A673 (cell line): Measurements from ENCODE around the gene NCKAP1.

Experiments
- EZH2 ChIP-seq: fragments of 200-600 bp; sonication (generic); IDR thresholded peaks from 2 replicates; pipeline ENCODE4 v1.6.1; 2017; ENCODE audit warnings: borderline replicate concordance, low read depth, mild to moderate bottlenecking, mixed read lengths, antibody characterized with exemption, low read length; ENCODE audit not compliant: poor library complexity, severe bottlenecking
- TF ChIP-seq, protein P1 (sequence below): fragments of 300-800, 200-600 bp; sonication (generic); conservative IDR thresholded peaks from 2 replicates; pipeline ENCODE4 v1.5.1; 2017; ENCODE audit warnings: low read depth, mild to moderate bottlenecking, antibody characterized with exemption, low read length, moderate library complexity, mixed read lengths

DNA sequence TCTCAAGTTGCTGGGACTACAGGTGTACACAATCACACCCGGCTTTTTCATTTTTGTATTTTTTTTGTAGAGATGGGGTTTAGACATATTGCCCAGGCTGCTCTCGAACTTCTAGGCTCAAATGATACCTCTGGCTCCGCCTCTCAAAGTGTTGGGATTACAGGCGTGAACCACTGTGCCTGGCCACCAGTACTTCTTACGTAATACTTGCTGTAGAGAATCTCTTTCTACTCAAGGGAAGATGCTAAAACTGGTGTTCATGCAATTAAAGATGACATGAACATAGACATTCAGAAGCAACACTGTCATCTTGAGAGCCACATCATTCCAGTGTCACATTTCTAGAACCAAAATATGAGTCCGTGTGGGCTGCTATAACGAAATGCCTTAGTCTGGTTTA is 118.2 kb downstream of the NCKAP1 start:
- TF ChIP-seq, protein P1, sequence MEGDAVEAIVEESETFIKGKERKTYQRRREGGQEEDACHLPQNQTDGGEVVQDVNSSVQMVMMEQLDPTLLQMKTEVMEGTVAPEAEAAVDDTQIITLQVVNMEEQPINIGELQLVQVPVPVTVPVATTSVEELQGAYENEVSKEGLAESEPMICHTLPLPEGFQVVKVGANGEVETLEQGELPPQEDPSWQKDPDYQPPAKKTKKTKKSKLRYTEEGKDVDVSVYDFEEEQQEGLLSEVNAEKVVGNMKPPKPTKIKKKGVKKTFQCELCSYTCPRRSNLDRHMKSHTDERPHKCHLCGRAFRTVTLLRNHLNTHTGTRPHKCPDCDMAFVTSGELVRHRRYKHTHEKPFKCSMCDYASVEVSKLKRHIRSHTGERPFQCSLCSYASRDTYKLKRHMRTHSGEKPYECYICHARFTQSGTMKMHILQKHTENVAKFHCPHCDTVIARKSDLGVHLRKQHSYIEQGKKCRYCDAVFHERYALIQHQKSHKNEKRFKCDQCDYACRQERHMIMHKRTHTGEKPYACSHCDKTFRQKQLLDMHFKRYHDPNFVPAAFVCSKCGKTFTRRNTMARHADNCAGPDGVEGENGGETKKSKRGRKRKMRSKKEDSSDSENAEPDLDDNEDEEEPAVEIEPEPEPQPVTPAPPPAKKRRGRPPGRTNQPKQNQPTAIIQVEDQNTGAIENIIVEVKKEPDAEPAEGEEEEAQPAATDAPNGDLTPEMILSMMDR: no peak
- TF ChIP-seq EZH2: no peak
